Measurements from ENCODE around the gene SCAP. TPM values are rescaled to one million over a fixed set of nuclear protein-coding genes. Genes with fewer than 3 reads are reported as not detected.
"Not testable (repeated sequence)": the region's sequence is repeated elsewhere in the genome, so short reads cannot be mapped to it uniquely, and the experiment has no call there.

The SCAP gene
- total RNA-seq, 2 experiments from 2014 or later, result 53.6 to 56.5 TPM

- H3K27ac Mint-ChIP-seq, result no peak overlapping the region
Measured at GRCh38 chr3:47504113-47504512, 28.4 kb upstream of the SCAP start.

GRCh38 chr3:47503033-47503432, 27.3 kb upstream of the SCAP start:
- Mint-ChIP-seq H3K4me1 (no peaks in the 10 kb centered on the region), H3K27ac (no peak overlapping the region), H3K9me3 (no peaks in the 10 kb centered on the region), H3K4me3 (no peak overlapping the region), H3K27me3 (no peaks in the 10 kb centered on the region), H3K36me3 (ENCODE audit: low read depth) (peaks cover 46% of the 10 kb centered on the region)
- POLR2A ChIA-PET, result interaction anchor here (1.4 to 2.4 kb wide), 2 partner anchors 10 kb away, joined by 3 to 7 read pairs; partner anchors contain the start of gene ELP6
- CTCF ChIA-PET, result no interaction called here
- no peak for DNase-seq

More at GRCh38 chr3:47504113-47504512, 28.4 kb upstream of the SCAP start:
- Mint-ChIP-seq H3K36me3 (ENCODE audit: low read depth) (peaks cover 44% of the 10 kb centered on the region), H3K4me1 (no peaks in the 10 kb centered on the region), H3K27me3 (no peaks in the 10 kb centered on the region), H3K9me3 (no peaks in the 10 kb centered on the region), H3K4me3 (no peak overlapping the region)
- ChIA-PET CTCF (no interaction called here), POLR2A (interaction anchor here (0.6 to 1.4 kb wide), 2 partner anchors 11 to 1955 kb away, joined by 3 read pairs; no protein-coding TSS in a partner anchor)
- no peak for DNase-seq

GRCh38 chr3:47496892-47497291, 21.2 kb upstream of the SCAP start:
- Mint-ChIP-seq H3K27me3 (no peaks in the 10 kb centered on the region), H3K27ac (no peak overlapping the region), H3K36me3 (ENCODE audit: low read depth) (peaks cover 47% of the 10 kb centered on the region), H3K4me1 (no peaks in the 10 kb centered on the region), H3K4me3 (no peak overlapping the region), H3K9me3 (no peaks in the 10 kb centered on the region)
- ChIA-PET POLR2A (no interaction called here), CTCF (no interaction called here)
- no peak for DNase-seq

GRCh38 chr3:47495886-47496285, 20.1 kb upstream of the SCAP start:
- H3K4me3 Mint-ChIP-seq, result no peak overlapping the region
- no peaks in the 10 kb centered on the region for H3K4me1 Mint-ChIP-seq
- no peaks in the 10 kb centered on the region for H3K9me3 Mint-ChIP-seq
- CTCF ChIA-PET, result no interaction called here
- POLR2A ChIA-PET, result no interaction called here
- H3K27ac Mint-ChIP-seq, result no peak overlapping the region
- H3K36me3 Mint-ChIP-seq (ENCODE audit: low read depth), result peaks cover 42% of the 10 kb centered on the region
- DNase-seq, result no peak
- no peaks in the 10 kb centered on the region for H3K27me3 Mint-ChIP-seq

GRCh38 chr3:47495111-47495510, 19.4 kb upstream of the SCAP start:
- ChIA-PET CTCF (no interaction called here), POLR2A (no interaction called here)
- Mint-ChIP-seq H3K9me3 (no peaks in the 10 kb centered on the region), H3K4me1 (no peaks in the 10 kb centered on the region), H3K36me3 (ENCODE audit: low read depth) (peaks cover 37% of the 10 kb centered on the region), H3K4me3 (no peak overlapping the region), H3K27ac (no peak overlapping the region), H3K27me3 (no peaks in the 10 kb centered on the region)
- DNase-seq, result no peak

- Mint-ChIP-seq H3K9me3 (no peaks in the 10 kb centered on the region), H3K27ac (no peak overlapping the region), H3K4me1 (no peaks in the 10 kb centered on the region), H3K36me3 (ENCODE audit: low read depth) (peaks cover 25% of the 10 kb centered on the region), H3K4me3 (no peak overlapping the region), H3K27me3 (no peaks in the 10 kb centered on the region)
- CTCF ChIA-PET, result no interaction called here
- DNase-seq, result no peak
- POLR2A ChIA-PET, result no interaction called here
Measured at GRCh38 chr3:47491777-47492176, 16.0 kb upstream of the SCAP start.

- Mint-ChIP-seq H3K4me3 (no peak overlapping the region), H3K4me1 (no peaks in the 10 kb centered on the region), H3K9me3 (no peaks in the 10 kb centered on the region), H3K36me3 (ENCODE audit: low read depth) (peaks cover 21% of the 10 kb centered on the region), H3K27ac (no peak overlapping the region), H3K27me3 (no peaks in the 10 kb centered on the region)
- DNase-seq, result no peak
- POLR2A ChIA-PET, result no interaction called here
- CTCF ChIA-PET, result no interaction called here
Measured at GRCh38 chr3:47491186-47491585, 15.4 kb upstream of the SCAP start.

GRCh38 chr3:47487265-47487664, 11.5 kb upstream of the SCAP start:
- H3K9me3 Mint-ChIP-seq, result no peaks in the 10 kb centered on the region
- H3K4me1 Mint-ChIP-seq, result no peaks in the 10 kb centered on the region
- peaks cover 8% of the 10 kb centered on the region for H3K36me3 Mint-ChIP-seq (ENCODE audit: low read depth)
- H3K4me3 Mint-ChIP-seq, result no peak overlapping the region
- H3K27me3 Mint-ChIP-seq, result no peaks in the 10 kb centered on the region
- ChIA-PET CTCF (interaction anchor here (1.2 to 1.3 kb wide), 2 partner anchors 44 to 66 kb away, joined by 3 to 6 read pairs; no protein-coding TSS in a partner anchor), POLR2A (no interaction called here)
- no peak for DNase-seq
- no peak overlapping the region for H3K27ac Mint-ChIP-seq

GRCh38 chr3:47485812-47486211, 10.1 kb upstream of the SCAP start:
- H3K4me3 Mint-ChIP-seq, result no peak overlapping the region

GRCh38 chr3:47482366-47482765, 6.6 kb upstream of the SCAP start:
- POLR2A ChIA-PET, result no interaction called here
- Mint-ChIP-seq H3K27me3 (no peaks in the 10 kb centered on the region), H3K4me3 (no peak overlapping the region), H3K4me1 (no peaks in the 10 kb centered on the region), H3K27ac (no peak overlapping the region), H3K36me3 (ENCODE audit: low read depth) (peaks cover 5% of the 10 kb centered on the region), H3K9me3 (no peaks in the 10 kb centered on the region)
- no peak for DNase-seq
- CTCF ChIA-PET, result interaction anchor here (2.3 kb wide), 1 partner anchor 61 kb away, joined by 9 read pairs; no protein-coding TSS in a partner anchor

More at GRCh38 chr3:47485812-47486211, 10.1 kb upstream of the SCAP start:
- no peaks in the 10 kb centered on the region for H3K9me3 Mint-ChIP-seq
- no peaks in the 10 kb centered on the region for H3K4me1 Mint-ChIP-seq
- no peak overlapping the region for H3K27ac Mint-ChIP-seq
- POLR2A ChIA-PET, result no interaction called here
- H3K36me3 Mint-ChIP-seq (ENCODE audit: low read depth), result peaks cover 5% of the 10 kb centered on the region
- no peaks in the 10 kb centered on the region for H3K27me3 Mint-ChIP-seq
- no peak for DNase-seq
- CTCF ChIA-PET, result no interaction called here

GRCh38 chr3:47481763-47482162, 6.0 kb upstream of the SCAP start:
- H3K27me3 Mint-ChIP-seq, result not testable (repeated sequence)

GRCh38 chr3:47480267-47480666, 4.5 kb upstream of the SCAP start:
- H3K27ac Mint-ChIP-seq; H3K4me3 Mint-ChIP-seq; CTCF ChIA-PET; H3K4me1 Mint-ChIP-seq; DNase-seq; H3K36me3 Mint-ChIP-seq (ENCODE audit: low read depth); H3K27me3 Mint-ChIP-seq; H3K9me3 Mint-ChIP-seq: not testable (repeated sequence)
- POLR2A ChIA-PET, result interaction anchor here (0.8 kb wide), 1 partner anchor 59 kb away, joined by 3 read pairs; no protein-coding TSS in a partner anchor

More at GRCh38 chr3:47481763-47482162, 6.0 kb upstream of the SCAP start:
- H3K36me3 Mint-ChIP-seq (ENCODE audit: low read depth); H3K27ac Mint-ChIP-seq; H3K4me1 Mint-ChIP-seq; DNase-seq; H3K9me3 Mint-ChIP-seq; H3K4me3 Mint-ChIP-seq; POLR2A ChIA-PET: not testable (repeated sequence)
- CTCF ChIA-PET, result interaction anchor here (2.3 kb wide), 1 partner anchor 60 kb away, joined by 9 read pairs; no protein-coding TSS in a partner anchor

- no peaks in the 10 kb centered on the region for H3K36me3 Mint-ChIP-seq (ENCODE audit: low read depth)
- no peak overlapping the region for H3K27ac Mint-ChIP-seq
- no peaks in the 10 kb centered on the region for H3K9me3 Mint-ChIP-seq
- H3K4me3 Mint-ChIP-seq, result no peak overlapping the region
- CTCF ChIA-PET, result no interaction called here
- POLR2A ChIA-PET, result no interaction called here
- DNase-seq, result no peak
- H3K4me1 Mint-ChIP-seq, result peaks cover 14% of the 10 kb centered on the region
- H3K27me3 Mint-ChIP-seq, result no peaks in the 10 kb centered on the region
Measured at GRCh38 chr3:47479826-47480160, 4.1 kb upstream of the SCAP start.

GRCh38 chr3:47478022-47478421, 2.3 kb upstream of the SCAP start:
- Mint-ChIP-seq H3K27me3 (no peaks in the 10 kb centered on the region), H3K27ac (no peak overlapping the region)
- POLR2A ChIA-PET, result no interaction called here

More at GRCh38 chr3:47478022-47478421, 2.3 kb upstream of the SCAP start:
- no peak for DNase-seq
- CTCF ChIA-PET, result interaction anchor here (0.6 to 4.8 kb wide), 2 partner anchors 10 to 56 kb away, joined by 3 to 61 read pairs; no protein-coding TSS in a partner anchor
- Mint-ChIP-seq H3K9me3 (no peaks in the 10 kb centered on the region), H3K4me1 (peaks cover 28% of the 10 kb centered on the region), H3K4me3 (no peak overlapping the region), H3K36me3 (ENCODE audit: low read depth) (no peaks in the 10 kb centered on the region)

Measured in activated CD4-positive, alpha-beta memory T cell treated with anti-CD3 and anti-CD28 coated beads, Interleukin-2, amount 10 ng/mL, durations not matched to agents 7 days and 5 days (primary cell).